ENCODE data around the gene CBARP.
"Not testable (repeated sequence)": the region's sequence is repeated elsewhere in the genome, so short reads cannot be mapped to it uniquely, and the experiment has no call there.

The CBARP gene

GRCh38 chr19:1206150-1206863 lies 31.5 kb downstream of the CBARP start:
- DNase-seq = no peak

- DNase-seq = peak; percentile 93
These were observed 32.4 kb downstream of the CBARP start, which contains the start of gene STK11 for GRCh38 chr19:1205114-1206099. TSS of gene STK11 (plus strand) at chr19:1205778. CDS start at chr19:1206914, 1,136 bp downstream.

- not testable (repeated sequence) for DNase-seq
These were observed 37.2 kb downstream of the CBARP start for GRCh38 chr19:1200614-1201013.

GRCh38 chr19:1199531-1199930 lies 38.3 kb downstream of the CBARP start:
- no peak for DNase-seq

- DNase-seq = no peak
These were observed 48.4 kb downstream of the CBARP start for GRCh38 chr19:1189419-1189818.

- DNase-seq = no peak
These were observed 54.1 kb downstream of the CBARP start for GRCh38 chr19:1183543-1184172.

- no peak for DNase-seq
These were observed 55.1 kb downstream of the CBARP start for GRCh38 chr19:1182727-1183126.

- DNase-seq = no peak
These were observed 55.7 kb downstream of the CBARP start for GRCh38 chr19:1182068-1182467.

- no peak for DNase-seq
These were observed 56.2 kb downstream of the CBARP start for GRCh38 chr19:1181606-1182005.
